OCI-LY3 (cell line): ENCODE measurements around the gene HYI.

Experiments used
- H2AFZ ChIP-seq: fragments of 200-600, 300-600 bp; shearing (Covaris generic); 2 replicates; pipeline ENCODE4 v1.6.0; 2014; ENCODE audit warnings: antibody characterized with exemption, low read depth, low read length
- H3K27ac ChIP-seq: fragments of 200-600, 300-600 bp; sonication (generic); 2 replicates; pipeline ENCODE4 v1.5.1; 2014; ENCODE audit warnings: mild to moderate bottlenecking, low read length, moderate library complexity, mixed read lengths
- H3K27me3 ChIP-seq: fragments of 200-600, 300-600 bp; sonication (generic); 2 replicates; pipeline ENCODE4 v1.6.1; 2014; ENCODE audit warnings: low read depth, low read length, mixed read lengths
- H3K36me3 ChIP-seq: fragments of 200-600, 300-600 bp; sonication (generic); replicated peaks from 2 replicates; pipeline ENCODE3; 2014; ENCODE audit warnings: low read depth, low read length, mixed read lengths
- H3K4me1 ChIP-seq: fragments of 300-600, 200-600 bp; sonication (generic); 2 replicates; pipeline ENCODE4 v1.6.1; 2014; ENCODE audit warnings: low read length, mixed read lengths
- H3K4me2 ChIP-seq: fragments of 200-600, 300-600 bp; sonication (generic); 2 replicates; pipeline ENCODE4 v1.6.1; 2014; ENCODE audit warnings: low read length, mixed read lengths
- H3K4me3 ChIP-seq: fragments of 300-600, 200-600 bp; sonication (generic); 2 replicates; pipeline ENCODE4 v1.5.1; 2014; ENCODE audit warnings: antibody characterized with exemption, mild to moderate bottlenecking, low read length, moderate library complexity
- H3K79me2 ChIP-seq: fragments of 300-600, 200-600 bp; shearing (Covaris generic); 2 replicates; pipeline ENCODE4 v1.6.1; 2014; ENCODE audit warnings: mild to moderate bottlenecking, low read length, mixed read lengths
- H3K9ac ChIP-seq: fragments of 300-600, 200-600 bp; shearing (Covaris generic); 2 replicates; pipeline ENCODE4 v1.6.0; 2014; ENCODE audit warnings: mild to moderate bottlenecking, low read length, moderate library complexity
- H3K9me3 ChIP-seq: fragments of 200-600, 300-600 bp; shearing (Covaris generic); 2 replicates; pipeline ENCODE4 v1.6.1; 2014; ENCODE audit warnings: low read length, mixed read lengths; ENCODE audit not compliant: insufficient read depth
- H4K20me1 ChIP-seq: fragments of 200-600, 300-600 bp; sonication (generic); 2 replicates; pipeline ENCODE4 v1.6.1; 2016; ENCODE audit warnings: low read length, mixed read lengths; ENCODE audit not compliant: insufficient read depth
- EZH2phosphoT487 ChIP-seq: fragments of 200-600 bp; shearing (Covaris generic); IDR thresholded peaks from 2 replicates; pipeline ENCODE4 v1.6.1; 2018; ENCODE audit warnings: antibody characterized with exemption, mixed run types, low read depth
- TF ChIP-seq, protein P1 (sequence below): fragments of 200-600, 300-600 bp; sonication (generic); IDR thresholded peaks from 2 replicates; pipeline ENCODE4 v1.5.1; 2014; ENCODE audit warnings: antibody characterized with exemption, low read length, low read depth

HYI gene

DNA sequence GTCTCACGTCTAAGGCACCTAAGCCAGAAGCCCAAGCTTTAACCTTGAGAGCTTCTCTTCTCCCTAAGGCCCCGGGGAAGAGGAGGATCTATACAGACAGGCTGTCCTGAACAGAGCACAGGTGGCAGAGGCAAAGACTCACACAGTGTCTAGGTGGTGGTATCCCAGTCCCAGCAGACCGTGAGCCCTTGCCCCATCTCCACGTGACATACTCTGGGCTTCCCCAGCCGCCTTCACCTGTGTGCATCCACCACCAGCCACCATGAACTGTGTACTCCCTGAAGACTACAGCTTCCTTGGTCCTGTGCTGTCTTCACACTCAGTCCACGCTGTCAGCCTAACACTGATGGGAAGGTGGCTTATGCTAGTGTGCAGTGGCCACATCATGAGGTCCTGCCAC is 32.3 kb downstream of the HYI start:
- Histone ChIP-seq H3K4me3 (no peak overlapping the region), H3K9ac (no peak overlapping the region), H2AFZ (no peak overlapping the region), H3K9me3 (no peaks in the 10 kb centered on the region), H3K4me2 (no peak overlapping the region), H3K27me3 (no peaks in the 10 kb centered on the region), H3K36me3 (peaks cover 3% of the 10 kb centered on the region), H3K4me1 (no peaks in the 10 kb centered on the region), H3K27ac (no peak overlapping the region), H4K20me1 (no peaks in the 10 kb centered on the region), H3K79me2 (no peaks in the 10 kb centered on the region)
- TF ChIP-seq EZH2phosphoT487, result no peak
- TF ChIP-seq, protein P1, sequence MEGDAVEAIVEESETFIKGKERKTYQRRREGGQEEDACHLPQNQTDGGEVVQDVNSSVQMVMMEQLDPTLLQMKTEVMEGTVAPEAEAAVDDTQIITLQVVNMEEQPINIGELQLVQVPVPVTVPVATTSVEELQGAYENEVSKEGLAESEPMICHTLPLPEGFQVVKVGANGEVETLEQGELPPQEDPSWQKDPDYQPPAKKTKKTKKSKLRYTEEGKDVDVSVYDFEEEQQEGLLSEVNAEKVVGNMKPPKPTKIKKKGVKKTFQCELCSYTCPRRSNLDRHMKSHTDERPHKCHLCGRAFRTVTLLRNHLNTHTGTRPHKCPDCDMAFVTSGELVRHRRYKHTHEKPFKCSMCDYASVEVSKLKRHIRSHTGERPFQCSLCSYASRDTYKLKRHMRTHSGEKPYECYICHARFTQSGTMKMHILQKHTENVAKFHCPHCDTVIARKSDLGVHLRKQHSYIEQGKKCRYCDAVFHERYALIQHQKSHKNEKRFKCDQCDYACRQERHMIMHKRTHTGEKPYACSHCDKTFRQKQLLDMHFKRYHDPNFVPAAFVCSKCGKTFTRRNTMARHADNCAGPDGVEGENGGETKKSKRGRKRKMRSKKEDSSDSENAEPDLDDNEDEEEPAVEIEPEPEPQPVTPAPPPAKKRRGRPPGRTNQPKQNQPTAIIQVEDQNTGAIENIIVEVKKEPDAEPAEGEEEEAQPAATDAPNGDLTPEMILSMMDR, result no peak

DNA sequence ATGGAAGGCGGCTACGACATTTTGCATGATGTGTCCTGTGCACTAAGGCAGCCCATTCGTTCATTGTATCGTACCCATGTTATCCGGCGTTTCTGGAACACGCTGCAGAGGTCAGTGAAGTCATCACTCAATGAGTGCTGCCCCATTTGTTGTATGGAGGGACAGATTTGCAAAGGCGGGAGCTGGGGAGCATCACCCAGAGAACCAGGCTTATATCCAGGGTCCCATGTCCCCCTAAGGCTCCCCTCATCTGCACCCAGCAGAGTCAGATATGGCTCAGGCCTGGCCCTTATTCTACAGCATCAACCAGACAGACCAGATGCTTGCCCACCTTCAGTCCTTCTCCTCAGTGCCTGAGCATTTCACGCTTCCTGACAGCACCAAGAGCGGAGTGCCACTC is 32.9 kb downstream of the HYI start:
- no peak overlapping the region for H3K9ac ChIP-seq
- H2AFZ ChIP-seq, result no peak overlapping the region
- H3K79me2 ChIP-seq, result no peaks in the 10 kb centered on the region
- no peak overlapping the region for H3K4me2 ChIP-seq
- no peaks in the 10 kb centered on the region for H4K20me1 ChIP-seq
- no peak for TF ChIP-seq EZH2phosphoT487
- TF ChIP-seq, protein P1, result no peak
- H3K27ac ChIP-seq, result no peak overlapping the region
- no peaks in the 10 kb centered on the region for H3K9me3 ChIP-seq
- no peaks in the 10 kb centered on the region for H3K27me3 ChIP-seq
- no peak overlapping the region for H3K4me3 ChIP-seq
- no peaks in the 10 kb centered on the region for H3K4me1 ChIP-seq
- H3K36me3 ChIP-seq, result peaks cover 3% of the 10 kb centered on the region

DNA sequence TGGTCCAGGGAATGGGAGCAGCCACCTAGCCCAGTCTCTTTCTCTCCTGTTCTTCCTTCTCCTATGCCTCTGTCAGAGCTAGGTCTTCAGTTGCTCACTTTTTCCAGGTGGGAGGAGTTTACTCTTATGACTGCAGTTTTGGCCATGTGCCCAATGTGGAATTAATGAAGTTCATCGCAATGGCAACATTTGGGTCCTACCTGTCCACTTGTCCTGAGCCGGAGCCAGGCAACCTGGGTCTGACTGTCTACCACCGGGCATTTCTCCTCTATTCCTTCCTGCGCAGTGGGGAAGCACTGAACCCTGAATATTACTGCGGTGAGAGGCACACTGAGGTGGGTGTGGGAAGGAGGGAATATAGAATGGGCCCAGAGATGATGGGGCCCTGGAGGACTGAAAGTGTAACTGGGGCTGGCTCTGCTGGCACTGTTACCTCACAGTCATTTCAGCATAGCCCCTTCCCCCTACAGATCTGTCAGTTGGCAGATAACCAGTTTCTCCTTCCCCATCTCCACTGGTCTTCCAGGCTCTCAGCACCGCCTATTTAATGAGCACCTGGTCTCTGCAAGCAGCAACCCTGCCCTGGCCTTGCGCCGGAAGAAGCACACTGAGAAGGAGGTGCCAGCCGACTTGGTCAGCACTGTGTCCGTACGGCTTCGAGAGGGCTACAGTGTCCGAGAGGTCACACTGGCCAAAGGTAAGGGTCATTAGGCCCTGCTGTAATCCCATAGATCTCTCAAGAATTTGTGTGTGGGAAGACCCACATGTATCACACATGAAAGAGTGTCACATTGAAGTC is 33.9 kb downstream of the HYI start:
- Histone ChIP-seq H3K4me2 (no peak overlapping the region), H3K4me3 (no peak overlapping the region), H3K9ac (no peak overlapping the region), H3K79me2 (no peaks in the 10 kb centered on the region), H2AFZ (no peak overlapping the region), H3K4me1 (no peaks in the 10 kb centered on the region), H4K20me1 (no peaks in the 10 kb centered on the region), H3K9me3 (no peaks in the 10 kb centered on the region), H3K36me3 (peaks cover 3% of the 10 kb centered on the region), H3K27ac (no peak overlapping the region), H3K27me3 (no peaks in the 10 kb centered on the region)
- no peak for TF ChIP-seq EZH2phosphoT487
- TF ChIP-seq, protein P1, result no peak

DNA sequence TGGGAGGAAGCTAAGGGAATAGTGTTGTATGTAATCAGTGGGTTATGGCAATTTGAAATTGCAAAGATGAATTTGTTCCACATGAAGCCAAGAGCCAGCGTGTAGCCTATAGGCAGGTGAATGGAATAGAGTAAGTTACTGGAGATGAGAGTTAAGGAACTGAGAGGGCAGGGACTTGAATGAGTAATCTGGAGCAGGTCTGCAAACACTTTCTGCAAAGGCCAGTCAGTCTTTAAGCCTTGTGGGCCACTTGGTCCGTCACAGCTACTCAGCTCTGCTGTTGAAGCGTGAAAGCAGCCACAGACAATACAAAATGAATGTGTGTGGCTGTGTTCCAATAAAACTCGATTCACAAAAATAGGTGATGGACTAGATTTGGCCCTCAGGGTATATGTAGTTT is 34.9 kb downstream of the HYI start:
- H4K20me1 ChIP-seq, result no peaks in the 10 kb centered on the region
- no peak overlapping the region for H2AFZ ChIP-seq
- no peak overlapping the region for H3K9ac ChIP-seq
- no peaks in the 10 kb centered on the region for H3K9me3 ChIP-seq
- H3K4me2 ChIP-seq, result no peak overlapping the region
- H3K27me3 ChIP-seq, result no peaks in the 10 kb centered on the region
- no peak overlapping the region for H3K27ac ChIP-seq
- no peaks in the 10 kb centered on the region for H3K4me1 ChIP-seq
- TF ChIP-seq, protein P1, result no peak
- TF ChIP-seq EZH2phosphoT487, result no peak
- no peaks in the 10 kb centered on the region for H3K79me2 ChIP-seq
- peaks cover 3% of the 10 kb centered on the region for H3K36me3 ChIP-seq
- H3K4me3 ChIP-seq, result no peak overlapping the region
